ENCODE measurements around the gene IMPDH2. TPM values are rescaled to one million over a fixed set of nuclear protein-coding genes. Genes with fewer than 3 reads are reported as not detected.
A peak's percentile ranks its signal among the peaks of the same experiment; 100 is the strongest.

IMPDH2 gene
- total RNA-seq, 1 experiment from 2014 or later = 576 TPM

GRCh38 chr3:49006408-49007067 lies 22.7 kb downstream of the IMPDH2 start:
- BruUV-seq (replicated peaks) = TSS peak; percentile 96
- Histone ChIP-seq H3K4me3 (ENCODE audit: low read length) (peak overlapping the region; percentile 79), H2AFZ (ENCODE audit: low read length) (peak overlapping the region; percentile 94), H3F3A (ENCODE audit: low read length, unreplicated experiment) (no peaks in the 10 kb centered on the region), H3K4me2 (ENCODE audit: low read length) (peak overlapping the region; percentile 99), H3K9ac (ENCODE audit: low read length) (peak overlapping the region; percentile 99), H3K27ac (ENCODE audit: low read length) (peak overlapping the region; percentile 25), H3K36me3 (ENCODE audit: low read depth, low read length) (peaks cover 4% of the 10 kb centered on the region; the same call in 1 of the 2 replicates), H3K79me2 (ENCODE audit: low read length) (peaks cover 50% of the 10 kb centered on the region), H4K20me1 (ENCODE audit: low read length) (peaks cover 11% of the 10 kb centered on the region), H3K4me1 (ENCODE audit: insufficient read depth, low read length) (peaks cover 17% of the 10 kb centered on the region), H3K9me2 (replicated peaks; ENCODE audit: low read length) (no peaks in the 10 kb centered on the region), H3K27me3 (ENCODE audit: low read length) (no peaks in the 10 kb centered on the region), H3K9me3 (ENCODE audit: low read length) (no peaks in the 10 kb centered on the region)
- no peak for TF ChIP-seq CTCF (conservative IDR thresholded peaks at IDR 0.05; ENCODE audit: low read depth, low read length)
- TF ChIP-seq EZH2 (IDR thresholded peaks at IDR 0.05; ENCODE audit: low read length, unreplicated experiment) = no peak
- TF ChIP-seq EZH2phosphoT487 (IDR thresholded peaks at IDR 0.05; ENCODE audit: borderline replicate concordance, low read length) = no peak
- ChIA-PET POLR2A (ENCODE audit: unreplicated experiment) (interaction anchor here (0.5 to 2.1 kb wide), 13 partner anchors 9 to 448 kb away, joined by 3 to 51 read pairs (median 4); partner anchors contain the start of genes IMPDH2, LAMB2, NDUFAF3 and P4HTM), CTCF (interaction anchor here (0.8 to 1.4 kb wide), 6 partner anchors 11 to 448 kb away, joined by 3 to 15 read pairs (median 6); partner anchors contain the start of genes NDUFAF3 and P4HTM)
- DNase-seq = no peak
- intact Hi-C loops (cut with micrococcal nuclease) = loop anchor here (1.0 kb wide), 2 partner anchors 15 kb away; no protein-coding TSS in a partner anchor
- peak; percentile 1 for ATAC-seq

- H3K4me1 ChIP-seq (ENCODE audit: insufficient read depth, low read length) = peaks cover 17% of the 10 kb centered on the region
- H3K27ac ChIP-seq (ENCODE audit: low read length) = no peak overlapping the region
- peaks cover 2% of the 10 kb centered on the region; the same call in 1 of the 2 replicates for H3K36me3 ChIP-seq (ENCODE audit: low read depth, low read length)
- no peak for TF ChIP-seq EZH2phosphoT487 (IDR thresholded peaks at IDR 0.05; ENCODE audit: borderline replicate concordance, low read length)
- H3F3A ChIP-seq (ENCODE audit: low read length, unreplicated experiment) = no peaks in the 10 kb centered on the region
- no peak for ATAC-seq
- BruUV-seq (replicated peaks) = no TSS peak
- peak overlapping the region; percentile 99 for H3K4me2 ChIP-seq (ENCODE audit: low read length)
- H3K9me2 ChIP-seq (replicated peaks; ENCODE audit: low read length) = no peaks in the 10 kb centered on the region
- no peak overlapping the region for H2AFZ ChIP-seq (ENCODE audit: low read length)
- peaks cover 8% of the 10 kb centered on the region for H4K20me1 ChIP-seq (ENCODE audit: low read length)
- H3K4me3 ChIP-seq (ENCODE audit: low read length) = peak overlapping the region; percentile 79
- peaks cover 45% of the 10 kb centered on the region for H3K79me2 ChIP-seq (ENCODE audit: low read length)
- no peaks in the 10 kb centered on the region for H3K9me3 ChIP-seq (ENCODE audit: low read length)
- peak overlapping the region; percentile 99; the same call in 1 of the 2 replicates for H3K9ac ChIP-seq (ENCODE audit: low read length)
- ChIA-PET CTCF (no interaction called here), POLR2A (ENCODE audit: unreplicated experiment) (interaction anchor here (0.5 kb wide), 1 partner anchor 107 kb away, joined by 4 read pairs; no protein-coding TSS in a partner anchor)
- no peaks in the 10 kb centered on the region for H3K27me3 ChIP-seq (ENCODE audit: low read length)
- intact Hi-C loops (cut with micrococcal nuclease) = no loop called here
- DNase-seq = no peak
Measured at GRCh38 chr3:49005998-49006397, 23.2 kb downstream of the IMPDH2 start.

GRCh38 chr3:49005303-49005680 lies 23.9 kb downstream of the IMPDH2 start:
- Histone ChIP-seq H3K4me1 (ENCODE audit: insufficient read depth, low read length) (peaks cover 17% of the 10 kb centered on the region), H3K9me3 (ENCODE audit: low read length) (no peaks in the 10 kb centered on the region), H4K20me1 (ENCODE audit: low read length) (peaks cover 8% of the 10 kb centered on the region), H3K36me3 (ENCODE audit: low read depth, low read length) (peaks cover 2% of the 10 kb centered on the region; the same call in 1 of the 2 replicates), H3F3A (ENCODE audit: low read length, unreplicated experiment) (no peaks in the 10 kb centered on the region), H2AFZ (ENCODE audit: low read length) (no peak overlapping the region), H3K9ac (ENCODE audit: low read length) (no peak overlapping the region), H3K4me2 (ENCODE audit: low read length) (no peak overlapping the region), H3K27ac (ENCODE audit: low read length) (no peak overlapping the region), H3K27me3 (ENCODE audit: low read length) (no peaks in the 10 kb centered on the region), H3K9me2 (replicated peaks; ENCODE audit: low read length) (no peaks in the 10 kb centered on the region), H3K79me2 (ENCODE audit: low read length) (peaks cover 40% of the 10 kb centered on the region), H3K4me3 (ENCODE audit: low read length) (no peak overlapping the region)
- TF ChIP-seq EZH2phosphoT487 (IDR thresholded peaks at IDR 0.05; ENCODE audit: borderline replicate concordance, low read length) (no peak), CTCF (conservative IDR thresholded peaks at IDR 0.05; ENCODE audit: low read depth, low read length) (no peak), EZH2 (IDR thresholded peaks at IDR 0.05; ENCODE audit: low read length, unreplicated experiment) (no peak)
- CTCF ChIA-PET = no interaction called here
- no TSS peak for BruUV-seq (replicated peaks)
- ATAC-seq (no peak), DNase-seq (no peak)
- POLR2A ChIA-PET (ENCODE audit: unreplicated experiment) = no interaction called here
- intact Hi-C loops (cut with micrococcal nuclease) = no loop called here

All from PC-3 (cell line).